Activated T-helper 1 cell treated with anti-CD3 and anti-CD28 coated beads, Interleukin-2, amount 50 U/mL, for 16 hours (primary cell): ENCODE data around the gene FADS6.

Source experiments
- DNase-seq, 2 donors: peaks; one replicate each; pipeline ENCODE4 v3.0.0-alpha.2; 2020; ENCODE audit warnings: low read depth in 1 of 2, low spot score in 1 of 2

FADS6 gene

DNA sequence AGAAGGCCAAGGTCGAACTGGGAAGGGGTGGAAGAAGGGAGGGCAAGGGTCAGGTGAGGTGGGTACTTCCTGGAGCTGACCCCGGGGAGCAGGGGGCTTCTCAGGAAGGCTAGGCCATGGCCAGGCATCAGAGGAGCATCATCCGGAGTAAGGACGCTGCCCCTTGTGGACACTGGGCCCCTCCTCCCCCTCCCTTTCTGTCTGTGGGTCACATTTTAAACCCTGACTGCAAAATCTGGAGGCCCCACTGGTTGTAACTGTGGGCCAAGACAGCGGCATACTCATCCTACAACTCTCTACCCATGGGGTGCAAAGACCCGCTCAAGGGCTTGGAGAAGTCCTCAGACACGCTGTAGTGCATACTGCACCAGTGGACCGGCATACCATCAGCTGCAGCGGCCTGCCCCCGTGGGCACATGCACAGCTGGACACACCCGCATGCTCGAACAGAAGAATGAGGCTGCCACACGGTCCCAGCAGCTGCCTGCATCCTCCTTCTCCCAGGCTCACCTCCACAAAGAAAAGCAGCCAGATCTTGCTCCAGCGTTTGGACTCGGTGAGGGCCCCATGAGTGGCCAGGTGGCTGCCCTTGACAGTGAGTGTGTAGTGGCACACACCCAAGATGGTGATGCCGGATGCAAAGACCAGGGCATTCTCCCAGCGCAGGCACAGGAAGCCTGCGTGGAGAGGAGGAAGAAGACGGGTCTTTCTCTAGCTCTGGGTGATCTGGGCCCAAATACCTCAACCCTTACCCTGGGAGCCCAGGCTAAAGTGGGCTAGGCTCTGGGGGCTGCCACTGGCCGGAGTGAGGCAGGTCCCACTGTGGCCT, 1.2 kb downstream of the FADS6 start:
- DNase-seq = no peak

GRCh38 chr17:74890554-74890953, 2.9 kb downstream of the FADS6 start:
- DNase-seq = no peak

- no peak for DNase-seq
Measured at GRCh38 chr17:74888469-74888868, 5.0 kb downstream of the FADS6 start.

DNA sequence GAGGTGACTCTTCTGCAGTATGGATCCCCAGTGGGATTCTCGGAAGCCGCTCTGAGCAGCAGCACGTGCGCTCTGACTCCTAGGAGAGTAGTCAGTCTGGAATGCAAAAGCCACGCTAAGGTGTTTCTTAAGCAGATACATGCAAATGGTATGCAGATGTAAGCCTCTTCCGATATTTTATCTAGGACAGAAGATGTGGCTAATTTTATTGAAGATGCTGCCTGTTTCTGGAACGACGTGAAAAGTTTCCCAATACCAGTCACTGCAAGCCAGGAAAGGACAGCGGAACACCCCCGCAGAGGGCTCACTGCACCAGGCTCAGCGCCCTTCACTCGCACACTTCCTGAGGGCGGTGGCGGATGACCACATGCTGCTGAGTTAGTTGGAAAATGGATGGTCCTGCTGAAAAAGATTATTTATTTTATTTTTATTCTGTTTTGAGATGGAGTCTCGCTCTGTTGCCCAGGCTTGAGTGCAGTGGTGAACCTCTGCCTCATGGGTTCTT, 10.1 kb downstream of the FADS6 start:
- DNase-seq = no peak

DNA sequence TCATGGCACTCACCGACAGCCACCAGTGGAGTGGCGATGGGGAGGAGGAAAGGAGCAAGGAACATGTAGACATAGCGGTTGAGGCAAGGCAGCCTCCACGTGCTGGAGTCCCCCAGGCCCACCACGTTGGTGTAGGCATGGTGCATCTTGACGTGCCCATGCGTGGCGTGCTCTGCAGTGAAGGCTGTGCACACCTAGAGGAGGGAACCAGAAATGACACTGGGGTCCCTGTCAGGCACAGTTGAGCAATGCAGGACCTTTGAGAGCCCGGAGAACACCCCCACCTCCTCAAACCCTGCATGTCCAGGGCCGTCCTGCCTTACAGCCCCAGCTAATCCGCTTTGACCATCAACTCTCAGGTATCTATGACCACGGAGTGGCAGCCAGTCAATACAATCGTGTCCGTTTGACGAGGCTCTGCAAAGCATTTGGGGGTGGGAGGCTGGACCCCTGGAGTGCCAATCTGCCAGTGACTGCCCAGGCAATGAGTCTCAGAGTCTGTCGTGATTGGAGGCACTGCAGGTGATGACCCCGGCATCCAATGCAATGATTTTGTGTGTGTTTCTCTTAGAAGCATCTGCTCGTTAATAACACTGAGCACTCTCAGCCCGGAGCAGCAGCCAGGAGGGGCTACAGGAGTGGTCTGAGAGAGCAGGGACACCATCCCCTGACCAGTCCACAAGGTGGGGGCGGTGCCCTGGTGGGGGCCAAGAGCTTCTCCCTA, 10.8 kb downstream of the FADS6 start:
- no peak for DNase-seq

GRCh38 chr17:74881073-74881472, 12.4 kb downstream of the FADS6 start:
- no peak for DNase-seq

DNA sequence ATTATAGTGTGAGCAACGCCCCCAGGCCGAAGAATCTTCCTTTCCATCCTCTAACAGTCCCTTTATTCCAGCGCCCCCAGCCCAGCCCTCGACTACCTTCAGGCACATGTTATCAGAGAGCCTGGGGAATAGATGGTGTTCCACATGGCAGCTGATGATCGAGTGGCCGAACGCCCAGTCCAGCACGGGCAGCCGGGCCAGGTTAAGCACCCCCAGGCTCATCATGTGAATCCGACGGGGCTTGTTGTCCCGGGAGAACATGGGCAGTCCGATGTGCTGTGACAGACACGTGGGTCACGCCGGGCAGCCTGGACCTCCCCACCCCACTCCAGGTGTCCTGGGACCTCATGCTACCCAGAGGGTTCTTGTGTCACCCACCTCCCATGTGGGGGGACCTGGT, 14.1 kb downstream of the FADS6 start:
- DNase-seq = no peak

DNA sequence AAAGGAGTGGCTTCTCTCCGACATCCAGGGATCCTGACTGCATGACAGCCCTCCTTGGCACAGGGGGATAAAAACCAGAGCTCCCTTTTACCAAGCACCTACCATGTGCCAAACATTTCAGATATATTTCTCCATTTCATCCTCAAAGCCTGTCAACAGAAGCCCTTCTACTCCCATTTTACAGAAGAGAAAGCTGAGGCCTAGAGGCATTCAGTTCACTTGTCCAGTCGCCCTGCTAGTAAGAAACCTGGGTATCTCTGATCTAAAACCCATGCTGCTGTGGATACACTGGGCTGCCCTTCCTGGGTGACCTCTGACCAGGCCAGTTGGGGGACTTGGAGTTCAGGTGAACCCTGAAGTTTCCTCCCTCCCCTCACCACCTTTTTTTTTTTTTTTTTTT, 14.8 kb downstream of the FADS6 start:
- no peak for DNase-seq

GRCh38 chr17:74877592-74878548, 15.6 kb downstream of the FADS6 start:
- no peak for DNase-seq

DNA sequence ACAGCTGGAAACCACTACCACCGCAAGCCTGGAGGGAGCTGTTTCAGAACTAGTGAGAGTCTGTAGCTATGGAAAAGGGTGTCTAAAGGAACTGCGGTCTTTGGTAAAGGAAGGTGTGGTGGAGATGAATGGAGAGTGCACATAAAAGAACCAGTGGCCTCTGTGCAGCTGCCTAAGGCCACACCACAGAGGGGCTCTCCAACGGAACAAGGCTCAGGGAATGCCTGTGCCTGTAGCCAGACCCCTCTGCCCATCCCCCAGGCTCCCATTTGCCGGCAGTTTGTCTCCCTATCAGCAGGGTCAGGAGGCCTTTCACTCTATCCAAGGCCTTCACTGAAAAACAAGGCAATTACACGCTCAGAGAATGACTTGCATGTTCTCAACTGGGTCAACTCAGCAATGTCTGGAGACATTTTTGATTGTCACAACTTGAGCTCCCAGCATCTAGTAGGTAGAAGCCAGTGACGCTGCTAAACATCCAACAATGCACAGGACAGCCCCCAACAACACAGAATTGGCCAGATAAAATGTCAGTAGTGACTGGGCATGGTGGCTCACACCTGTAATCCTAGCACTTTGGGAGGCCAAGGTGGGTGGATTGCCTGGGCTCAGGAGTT, 17.3 kb downstream of the FADS6 start:
- no peak for DNase-seq

DNA sequence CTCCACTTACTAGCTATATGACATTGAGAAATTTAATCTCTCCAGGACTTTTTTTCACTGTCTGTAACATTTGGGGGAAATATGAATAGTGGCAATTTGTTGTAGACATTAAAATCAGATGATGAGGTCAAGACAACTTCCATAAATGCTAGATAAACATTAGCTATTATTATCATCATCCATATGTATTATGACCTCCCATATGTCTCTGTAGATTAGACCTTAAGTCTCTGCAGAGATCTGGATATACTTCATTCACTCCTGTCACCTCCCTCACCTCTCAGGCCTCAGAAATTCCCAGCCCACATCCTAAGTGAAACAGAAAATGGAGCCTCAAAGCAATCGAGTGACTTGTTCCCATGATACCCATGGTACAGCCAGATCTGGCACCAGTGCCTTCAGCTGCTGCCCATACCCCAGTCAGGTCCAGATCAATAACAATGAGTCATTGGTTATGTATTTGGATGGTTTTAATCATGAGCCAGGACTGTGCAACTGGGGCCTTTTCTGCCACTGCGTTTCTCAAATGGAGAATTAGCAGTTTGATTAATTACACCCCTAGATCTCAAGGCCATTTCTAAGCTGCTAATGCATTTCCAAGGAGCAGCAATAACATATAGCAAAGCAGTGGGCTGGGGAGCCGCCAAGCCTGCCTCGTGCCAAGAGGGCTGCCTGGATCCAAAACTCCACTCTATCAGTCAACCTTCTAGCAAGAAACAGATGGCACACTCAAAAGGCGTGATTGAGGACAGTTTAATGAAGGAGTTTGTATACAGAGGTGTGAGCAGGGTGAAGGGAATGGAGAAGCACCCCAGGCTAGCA, 18.1 kb downstream of the FADS6 start:
- DNase-seq = no peak

DNA sequence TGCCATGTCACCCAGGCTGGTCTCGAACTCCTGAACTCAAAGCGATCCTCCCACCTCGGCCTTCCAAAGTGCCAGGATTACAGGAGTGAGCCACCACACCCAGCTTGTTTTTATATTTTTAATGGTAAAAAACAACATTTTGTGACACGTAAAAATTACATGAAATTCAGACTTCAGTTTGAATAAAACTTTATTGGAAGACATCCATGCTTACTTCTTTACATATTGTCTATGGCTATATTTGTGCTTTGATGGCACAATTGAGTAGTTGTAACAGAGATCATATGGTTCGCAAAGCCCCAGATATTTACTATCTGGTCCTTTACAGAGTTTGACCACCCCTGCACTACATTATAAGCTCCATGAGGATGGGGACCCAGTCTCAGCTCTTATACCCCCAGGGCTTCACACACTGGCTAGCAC, 18.8 kb downstream of the FADS6 start:
- no peak for DNase-seq

DNA sequence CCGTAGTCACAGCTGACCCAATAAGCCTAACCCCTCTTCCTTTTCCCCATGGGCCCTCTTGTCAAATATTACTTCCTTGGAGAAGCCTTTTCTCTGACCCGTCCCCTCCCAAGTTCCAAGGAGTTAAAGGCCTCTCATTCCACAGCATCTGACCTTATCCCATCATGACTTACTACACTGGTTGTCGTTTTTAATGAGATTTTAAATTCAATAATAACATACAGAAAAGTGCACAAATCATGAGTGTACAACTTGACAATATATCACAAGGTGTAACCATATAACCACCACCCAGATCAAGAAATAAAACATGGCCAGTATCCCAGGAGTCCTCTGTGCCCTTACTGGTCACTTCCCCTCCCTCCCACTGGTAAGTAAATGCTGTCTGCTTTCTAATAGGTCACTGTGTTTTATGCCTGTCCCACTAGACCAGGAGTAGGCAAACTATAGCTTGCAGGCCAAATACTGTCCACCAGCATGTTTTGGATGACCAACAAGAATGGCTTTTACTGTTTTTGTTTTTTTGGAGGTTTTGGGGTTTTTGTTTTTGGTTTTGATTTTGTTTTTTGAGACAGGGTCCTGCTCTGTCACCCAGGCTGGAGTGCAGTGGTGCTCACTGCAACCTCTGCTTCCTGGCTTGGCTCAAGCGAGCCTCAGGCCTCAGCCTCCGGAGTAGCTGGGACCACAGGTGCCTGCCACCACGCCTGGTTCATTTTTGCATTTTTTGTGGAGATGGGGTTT, 19.4 kb downstream of the FADS6 start:
- DNase-seq = no peak

- peak; percentile 97 to 99 for DNase-seq
Measured at GRCh38 chr17:74873037-74873873, 20.2 kb downstream of the FADS6 start.

DNA sequence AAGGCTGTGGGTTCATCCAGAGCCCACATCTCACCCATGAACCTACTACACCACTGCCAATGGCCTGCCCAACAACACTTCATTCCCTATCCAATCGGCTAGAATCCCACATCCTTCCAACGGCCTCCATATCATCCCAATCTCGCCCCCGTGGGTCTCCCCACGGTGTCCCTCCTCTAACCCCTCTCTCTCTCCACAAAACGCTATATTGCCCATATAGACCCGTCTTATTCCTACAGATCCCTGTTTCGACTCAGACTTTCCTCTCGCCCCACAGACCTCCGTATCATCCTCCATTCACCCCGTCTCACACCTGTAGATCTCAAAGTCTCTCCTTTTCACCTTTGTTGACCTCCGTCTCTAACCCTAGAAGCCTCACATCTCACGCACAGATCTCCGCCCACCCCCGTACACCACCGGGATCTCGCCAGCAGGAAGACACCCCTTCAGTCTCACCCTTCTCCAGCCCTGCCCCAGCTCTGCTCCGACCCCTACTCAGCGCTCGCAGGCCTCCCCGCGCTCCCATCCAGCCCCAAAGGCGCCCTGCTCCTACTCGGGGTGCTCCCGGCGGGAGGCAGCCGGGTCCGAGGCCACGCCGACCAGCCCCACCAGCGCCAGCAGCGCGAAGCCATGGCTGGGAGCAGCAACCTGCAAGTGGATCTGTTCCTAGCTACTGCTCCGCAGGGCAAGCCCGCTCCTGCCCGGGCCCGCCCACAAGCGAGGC, 21.0 kb downstream of the FADS6 start, which contains the start of gene FDXR:
Gene FDXR (minus strand): TSS at position 682 of the 724 bp plus-strand sequence. CDS start 50 bp downstream, at position 632.
- no peak for DNase-seq

DNA sequence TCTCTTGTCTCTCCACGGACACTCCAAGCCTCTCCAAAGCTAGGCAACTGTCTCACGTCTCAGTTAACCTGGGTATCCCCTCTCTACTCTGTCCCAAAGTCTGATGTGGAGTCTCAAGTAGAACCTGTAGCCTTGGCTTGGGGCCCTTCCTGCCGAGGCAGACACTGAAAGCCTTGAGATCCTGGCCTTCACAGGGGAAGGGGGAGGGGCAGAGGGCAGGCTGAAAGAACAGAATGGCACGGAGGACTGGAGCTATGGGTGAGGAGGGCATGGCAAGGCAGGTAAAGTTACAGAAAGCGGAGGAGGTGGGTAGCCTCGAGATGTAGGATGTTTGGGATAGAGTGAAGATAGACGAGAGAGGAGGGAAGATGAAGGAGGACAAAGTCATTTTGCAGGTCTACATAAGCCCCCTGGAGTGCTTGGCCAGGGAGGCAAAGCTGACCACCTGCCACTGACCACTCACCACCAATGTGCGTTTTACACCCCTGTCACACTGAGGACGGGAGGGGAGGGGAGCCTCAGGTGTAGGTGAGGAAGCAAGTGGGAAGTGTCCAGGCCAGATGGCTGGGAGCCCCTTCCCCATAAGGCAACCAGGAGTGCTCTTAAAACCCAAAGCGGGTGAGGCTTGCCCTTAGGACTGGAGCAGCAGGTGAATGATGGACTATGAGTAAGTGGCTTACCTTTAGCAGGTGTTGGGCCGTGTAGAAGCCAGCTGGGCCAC, 21.9 kb downstream of the FADS6 start:
- no peak for DNase-seq

DNA sequence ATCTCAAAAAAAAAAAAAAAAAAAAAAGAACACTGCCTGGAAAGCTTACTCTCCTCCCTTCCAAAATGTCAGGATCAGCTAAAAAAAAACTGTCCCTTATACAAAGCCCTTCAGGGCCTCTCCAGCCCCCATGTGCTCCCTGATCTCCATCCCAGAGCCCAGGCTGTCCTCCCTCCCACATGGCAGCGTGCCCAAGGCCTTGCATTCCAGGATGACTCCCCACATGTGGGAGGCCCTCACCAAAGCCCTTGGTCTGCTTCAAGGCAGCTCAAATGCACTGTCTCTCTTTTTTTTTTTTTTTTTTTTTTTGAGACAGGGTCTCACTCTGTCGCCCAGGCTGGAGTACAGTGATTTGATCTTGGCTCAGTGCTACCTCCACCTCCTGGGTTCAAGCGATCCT, 22.9 kb downstream of the FADS6 start:
- no peak for DNase-seq
